Measurements from ENCODE around the gene SLC1A1.

GRCh38 chr9:4506490-4506889 is 16.2 kb downstream of the SLC1A1 start:
- TF ChIP-seq YY1 (IDR thresholded peaks at IDR 0.05) (no peak), REST (IDR thresholded peaks at IDR 0.05) (no peak), CTCF (IDR thresholded peaks at IDR 0.05; ENCODE audit: low read depth, low read length, missing input control) (no peak), SP1 (IDR thresholded peaks at IDR 0.05) (no peak), MAX (IDR thresholded peaks at IDR 0.05) (no peak), FOXA1 (IDR thresholded peaks at IDR 0.05) (no peak), RAD21 (IDR thresholded peaks at IDR 0.05) (no peak), EGR1 (IDR thresholded peaks at IDR 0.05; ENCODE audit: low read depth in 2 of 2) (no peak), TAF1 (conservative IDR thresholded peaks at IDR 0.05) (no peak), ZBTB33 (IDR thresholded peaks at IDR 0.05) (no peak), ATF3 (IDR thresholded peaks at IDR 0.05) (no peak), NR2F2 (IDR thresholded peaks at IDR 0.05) (no peak), RXRA (IDR thresholded peaks at IDR 0.05) (no peak), JUND (IDR thresholded peaks at IDR 0.05) (no peak)
